Stimulated activated CD4-positive, alpha-beta T cell treated with anti-CD3 and anti-CD28 coated beads, Interleukin-1b, Interleukin-23, amount 100 ng/mL, for 1 hour (primary cell): Measurements from ENCODE around the gene FAM168B.

Source experiments
- DNase-seq, 2 donors: peaks; one replicate each; pipeline ENCODE4 v3.0.0-alpha.2; 2020; ENCODE audit warnings: low read depth in 2 of 2

Gene FAM168B

DNA sequence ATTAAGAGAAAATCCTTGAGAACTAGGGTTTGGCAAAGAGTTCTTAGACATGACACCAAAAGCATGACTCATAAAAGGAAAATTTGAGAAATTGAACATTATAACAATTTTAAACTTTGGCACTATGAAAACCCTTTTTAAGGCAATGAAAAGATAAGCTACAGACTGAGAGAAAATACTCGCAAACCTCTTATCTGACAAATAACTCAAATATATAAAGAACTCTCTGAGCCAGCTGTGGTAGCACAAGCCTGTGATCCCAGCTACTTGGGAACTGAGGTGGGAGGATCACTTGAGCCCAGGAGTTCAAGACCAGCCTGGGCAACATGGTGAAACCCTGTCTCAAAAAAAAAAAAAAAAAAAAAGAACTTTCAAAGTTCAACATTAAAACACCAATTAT, 70.5 kb downstream of the FAM168B start:
- DNase-seq: no peak

- no peak for DNase-seq
Observed at GRCh38 chr2:131016826-131017741, 76.2 kb downstream of the FAM168B start.

GRCh38 chr2:131015764-131016163, 77.5 kb downstream of the FAM168B start:
- DNase-seq: no peak

- DNase-seq: no peak
Observed at GRCh38 chr2:131014141-131014540, 79.1 kb downstream of the FAM168B start.

- DNase-seq: no peak
Observed at GRCh38 chr2:131011486-131011885, 81.8 kb downstream of the FAM168B start.

- DNase-seq: no peak
Observed at GRCh38 chr2:131010566-131010965, 82.7 kb downstream of the FAM168B start.

DNA sequence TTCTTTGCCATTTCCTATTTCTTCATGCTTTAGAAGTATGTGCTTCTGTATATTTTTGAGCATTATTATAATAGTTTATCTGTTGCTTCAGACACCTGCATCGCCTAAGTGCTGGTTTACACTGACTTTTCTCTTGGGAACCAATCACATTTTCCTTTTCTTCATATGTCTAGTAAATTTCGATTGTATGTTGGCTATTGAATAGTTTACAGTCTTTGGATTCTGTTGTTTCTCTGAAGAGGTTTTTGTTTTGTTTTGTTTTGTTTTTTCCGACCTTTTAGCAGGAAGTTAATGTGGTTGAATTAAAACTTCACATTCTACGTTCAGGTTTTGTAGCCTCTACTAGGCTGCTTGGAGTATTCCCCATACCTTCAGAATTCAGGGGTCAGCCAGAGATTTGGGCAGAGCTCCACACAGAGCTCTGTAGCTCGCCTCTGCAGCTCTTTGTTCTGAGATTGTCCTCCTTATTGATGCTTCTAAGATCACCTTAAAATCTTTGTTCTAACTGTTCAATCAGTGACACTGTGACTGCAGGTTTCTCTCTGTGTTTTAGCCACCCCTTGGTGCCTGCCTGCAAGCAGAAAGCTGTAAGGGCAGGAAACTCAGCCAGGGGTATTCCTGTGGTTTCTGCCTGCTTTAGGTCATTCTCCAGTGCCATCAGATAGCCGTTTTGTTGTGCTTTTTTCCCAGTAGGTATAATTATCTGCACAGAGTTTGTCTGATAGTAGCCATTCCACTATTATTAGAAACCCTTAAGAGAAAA, 83.4 kb downstream of the FAM168B start:
- no peak for DNase-seq

GRCh38 chr2:131008967-131009366, 84.3 kb downstream of the FAM168B start:
- DNase-seq: no peak

GRCh38 chr2:131006561-131006960, 86.7 kb downstream of the FAM168B start:
- no peak for DNase-seq

DNA sequence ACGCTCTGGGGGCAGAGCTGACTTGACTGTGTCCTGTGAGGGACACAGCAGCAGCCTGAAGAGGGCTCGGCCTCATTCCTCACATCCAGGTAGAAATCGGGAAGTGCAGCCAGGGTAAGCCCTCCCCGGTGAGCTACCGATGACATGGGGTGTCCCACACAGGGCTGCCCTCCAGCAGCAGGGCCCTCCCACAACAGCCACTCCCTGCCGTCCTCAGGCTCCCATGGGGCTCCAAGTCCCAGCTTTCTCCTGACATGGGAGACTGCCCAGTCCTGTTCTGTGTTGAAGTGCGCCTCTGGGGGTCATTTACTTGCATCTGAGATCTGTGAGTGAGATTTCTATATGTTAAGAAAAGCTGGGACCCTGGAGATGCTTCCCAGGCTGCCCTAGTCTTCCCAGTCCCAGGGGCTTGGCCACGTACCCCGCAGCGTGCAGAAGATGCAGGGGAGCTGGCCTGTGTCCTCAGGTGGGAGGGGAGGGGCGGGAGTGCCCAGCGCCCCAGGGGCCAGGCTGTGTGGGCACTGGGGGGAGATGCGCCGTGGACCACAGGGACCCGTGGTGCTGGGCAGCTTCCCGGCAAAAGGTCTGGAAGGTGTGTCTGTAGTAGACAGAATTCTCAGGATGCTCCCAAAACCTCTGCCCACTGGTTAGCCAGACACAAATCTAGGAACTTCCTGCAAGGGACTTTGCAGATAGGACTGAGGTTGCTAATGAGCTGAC, 87.9 kb downstream of the FAM168B start:
- DNase-seq: no peak

GRCh38 chr2:131004446-131005209, 88.6 kb downstream of the FAM168B start:
- DNase-seq: no peak

GRCh38 chr2:130998561-130998960, 94.7 kb downstream of the FAM168B start:
- DNase-seq: no peak
